GM18502 (cell line): ENCODE measurements around the gene RMND1.
"Not testable (repeated sequence)": the region's sequence is repeated elsewhere in the genome, so short reads cannot be mapped to it uniquely, and the experiment has no call there.

Experiments
- ATAC-seq: cut with Tn5 transposase; IDR thresholded peaks from one replicate; pipeline ENCODE4 v1.9.1; 2021; ENCODE audit warnings: mild to moderate bottlenecking; ENCODE audit not compliant: unreplicated experiment, poor library complexity

The RMND1 gene

GRCh38 chr6:151451950-151452749, at the start of gene RMND1:
RMND1 (minus strand) TSS chr6:151452126; CDS start chr6:151445811, 6,315 bp downstream.
- peak; percentile 97 for ATAC-seq

- no peak for ATAC-seq
These were observed 47.6 kb upstream of the RMND1 start for GRCh38 chr6:151499551-151499950.

- ATAC-seq, result peak; percentile 82
These were observed 46.4 kb upstream of the RMND1 start for GRCh38 chr6:151498327-151498726.

DNA sequence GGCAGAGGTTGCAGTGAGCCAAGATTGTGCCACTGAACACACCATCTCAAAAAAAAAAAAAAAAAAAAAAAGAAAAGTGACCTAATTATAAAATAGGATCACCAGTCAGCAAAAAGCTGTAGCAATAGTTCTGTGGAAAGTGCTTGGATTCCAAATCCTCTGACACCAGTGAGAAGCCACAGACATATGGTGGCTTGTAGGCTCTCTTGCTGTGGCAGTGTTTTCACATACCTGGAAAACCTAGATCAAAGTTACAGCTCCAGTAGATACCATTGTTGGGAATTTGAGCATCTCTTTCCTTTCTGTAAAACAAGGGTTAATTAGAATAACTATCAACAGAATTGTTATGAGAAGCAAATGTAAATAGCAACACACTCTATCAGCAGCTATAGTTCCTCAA, 46.0 kb upstream of the RMND1 start:
- ATAC-seq, result peak; percentile 41

DNA sequence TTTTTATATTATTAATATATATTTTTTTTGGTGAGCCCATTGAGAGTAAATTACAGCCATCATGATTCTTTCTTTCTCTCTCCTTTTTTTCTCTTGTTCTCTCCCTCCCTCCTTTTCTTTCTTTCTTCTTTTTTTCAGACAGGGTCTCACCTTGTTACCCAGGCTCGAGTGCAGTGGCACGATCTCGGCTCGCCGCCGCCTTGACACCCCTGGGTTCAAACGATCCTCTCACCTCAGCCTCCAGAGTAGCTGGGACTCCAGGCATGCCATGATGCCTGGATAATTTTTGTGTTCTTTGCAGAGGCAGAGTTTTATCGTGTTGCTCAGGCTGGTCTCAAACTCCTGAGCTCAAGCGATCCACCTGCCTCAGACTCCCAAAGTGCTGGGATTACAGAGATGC, 43.5 kb upstream of the RMND1 start:
- ATAC-seq, result no peak

- no peak for ATAC-seq
These were observed 43.0 kb upstream of the RMND1 start for GRCh38 chr6:151494936-151495320.

GRCh38 chr6:151494235-151494935, 42.5 kb upstream of the RMND1 start:
- ATAC-seq, result no peak

DNA sequence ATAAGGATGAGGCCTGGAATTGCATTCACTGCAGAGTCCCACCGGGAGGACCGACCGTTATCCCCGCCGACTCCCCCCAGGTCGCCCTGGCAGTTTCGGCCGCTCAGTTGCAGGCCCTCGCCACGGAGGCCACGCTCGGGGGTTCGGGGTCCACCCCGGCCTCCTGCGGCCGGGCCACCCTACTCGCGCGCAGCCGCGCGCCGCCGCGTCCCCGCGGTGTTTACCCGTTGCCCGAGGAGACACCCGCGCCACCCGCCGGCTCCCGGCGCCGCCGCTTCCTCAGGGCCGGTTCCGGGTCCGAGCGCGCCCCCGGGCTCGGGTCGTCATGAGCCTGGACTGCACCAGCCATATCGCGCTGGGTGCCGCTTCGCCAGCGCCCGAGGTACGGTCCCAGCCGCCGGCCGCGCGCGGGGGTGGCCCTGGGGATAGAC, 41.9 kb upstream of the RMND1 start, which contains the start of gene CCDC170:
TSS of gene CCDC170 (plus strand) at position 214 of the 431 bp plus-strand sequence. CDS start at position 326, 112 bp downstream.
- ATAC-seq, result no peak

DNA sequence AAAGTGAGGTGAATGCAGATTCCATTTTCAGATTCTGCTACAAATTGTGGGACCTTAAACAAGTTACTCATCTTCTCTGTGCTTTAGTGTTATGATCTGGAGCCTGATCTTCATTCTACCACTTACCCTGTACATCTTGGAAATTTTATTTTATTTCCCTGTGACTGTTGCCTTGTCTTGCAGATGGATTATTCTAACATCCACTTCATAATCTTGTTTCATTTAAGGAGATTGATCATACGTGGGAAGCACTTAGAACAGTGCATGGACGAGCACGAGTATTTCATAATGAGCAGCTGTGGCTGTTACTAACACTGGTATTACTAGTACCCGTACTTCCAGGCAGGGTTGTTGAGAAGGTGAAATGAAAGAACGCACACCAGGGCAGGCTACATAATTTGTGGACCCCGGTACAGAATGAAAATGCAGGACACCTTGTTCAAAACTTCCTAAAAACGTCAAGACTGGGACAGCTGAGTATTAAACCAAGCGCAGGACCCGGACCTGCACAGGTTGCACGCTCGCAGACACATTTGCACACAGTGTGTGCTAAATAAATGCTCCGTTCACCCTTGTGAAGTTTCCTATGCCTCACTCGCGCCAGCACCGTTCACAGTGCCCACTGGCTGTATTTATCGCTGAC, 41.4 kb upstream of the RMND1 start:
- ATAC-seq, result no peak

- ATAC-seq, result no peak
These were observed 39.1 kb upstream of the RMND1 start for GRCh38 chr6:151490996-151491395.

- no peak for ATAC-seq
These were observed 36.3 kb upstream of the RMND1 start for GRCh38 chr6:151488226-151488625.

DNA sequence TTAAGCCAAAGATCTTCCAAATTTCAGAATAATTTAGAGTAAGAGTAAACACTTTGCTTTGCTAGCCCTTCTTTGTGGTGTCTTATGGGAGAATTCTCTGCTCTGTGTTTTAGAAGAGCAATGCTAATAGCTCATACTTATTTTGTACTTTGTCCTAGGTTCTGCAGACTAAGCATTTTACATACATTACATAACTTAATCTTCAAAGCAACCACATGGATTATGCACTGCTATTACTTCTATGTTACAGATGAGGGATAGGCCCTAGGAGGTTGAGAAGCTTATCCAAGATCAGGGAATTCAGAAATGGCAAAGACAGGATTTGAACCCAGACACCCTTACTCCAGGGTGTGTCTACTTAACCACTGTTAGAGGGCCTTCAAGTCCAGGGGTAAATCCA, 32.1 kb upstream of the RMND1 start:
- ATAC-seq, result no peak

DNA sequence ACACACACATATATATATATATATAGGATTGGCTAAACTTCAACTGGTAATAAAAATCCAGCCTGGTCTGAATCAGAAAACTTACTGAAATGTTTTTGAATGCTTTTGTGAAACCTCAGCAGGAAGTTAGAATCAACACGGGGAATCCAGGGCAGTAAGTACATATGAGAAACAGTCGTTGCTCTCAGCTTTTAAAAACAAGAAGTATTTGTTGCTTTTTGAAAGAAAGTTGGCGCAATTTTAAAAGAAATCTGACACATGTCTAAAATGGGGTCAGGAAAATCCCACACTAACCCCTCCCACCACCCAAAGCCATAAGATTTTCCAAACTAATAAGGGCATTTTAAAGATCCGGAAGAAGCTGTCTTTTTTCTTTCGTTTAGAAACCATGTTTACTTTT, 30.4 kb upstream of the RMND1 start:
- peak; percentile 54 for ATAC-seq

GRCh38 chr6:151481786-151482185, 29.9 kb upstream of the RMND1 start:
- peak; percentile 30 for ATAC-seq

- no peak for ATAC-seq
These were observed 26.7 kb upstream of the RMND1 start for GRCh38 chr6:151478670-151479069.

GRCh38 chr6:151477726-151478125, 25.8 kb upstream of the RMND1 start:
- ATAC-seq, result no peak

GRCh38 chr6:151475653-151476523, 24.0 kb upstream of the RMND1 start:
- ATAC-seq, result peak; percentile 73

- no peak for ATAC-seq
These were observed 12.8 kb upstream of the RMND1 start for GRCh38 chr6:151464702-151465101.

- no peak for ATAC-seq
These were observed 9.7 kb upstream of the RMND1 start for GRCh38 chr6:151461673-151462072.

DNA sequence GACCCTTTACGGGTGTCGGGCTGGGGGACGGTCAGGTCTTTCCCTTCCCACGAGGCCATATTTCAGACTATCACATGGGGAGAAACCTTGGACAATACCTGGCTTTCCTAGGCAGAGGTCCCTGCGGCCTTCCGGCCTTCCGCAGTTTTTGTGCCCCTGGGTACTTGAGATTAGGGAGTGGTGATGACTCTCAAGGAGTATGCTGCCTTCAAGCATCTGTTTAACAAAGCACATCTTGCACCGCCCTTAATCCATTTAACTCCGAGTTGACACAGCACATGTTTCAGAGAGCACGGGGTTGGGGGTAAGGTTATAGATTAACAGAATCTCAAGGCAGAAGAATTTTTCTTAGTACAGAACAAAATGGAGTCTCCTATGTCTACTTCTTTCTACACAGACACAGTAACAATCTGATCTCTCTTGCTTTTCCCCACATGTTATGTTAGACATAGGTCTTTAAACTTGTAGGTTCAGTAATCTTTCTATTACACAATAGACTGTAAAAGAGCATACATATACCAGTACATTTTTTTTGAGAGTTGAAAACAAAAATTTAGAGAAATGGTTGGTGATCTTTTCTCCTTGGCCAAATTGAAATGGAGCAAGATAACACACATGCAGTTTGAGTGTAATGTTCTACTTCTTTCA, 3.9 kb upstream of the RMND1 start:
- ATAC-seq, result not testable (repeated sequence)
